NCI-H345 treated with DMSO at 0.1 percent for 48 hours (cell line): ENCODE data around the gene STPG2.

ENCODE experiments used
- DNase-seq: peaks from one replicate; lab custom pipeline; 2025; ENCODE audit not compliant: unreplicated experiment; lab: John Stamatoyannopoulos, UW

The STPG2 gene

GRCh38 chr4:97525236-97525635 lies 618.0 kb downstream of the STPG2 start:
- DNase-seq, result no peak

- DNase-seq, result no peak
Observed at GRCh38 chr4:97517939-97518338, 625.3 kb downstream of the STPG2 start.

GRCh38 chr4:97513917-97514316 lies 629.4 kb downstream of the STPG2 start:
- no peak for DNase-seq
